DOHH2 (cell line): ENCODE results near the gene NDNF.

Source experiments
- H3F3A ChIP-seq: fragments of 200-600 bp; sonication (generic), shearing (Covaris generic); 2 replicates; pipeline ENCODE4 v1.6.0; 2016; ENCODE audit warnings: antibody characterized with exemption, mild to moderate bottlenecking; ENCODE audit not compliant: control insufficient read depth, insufficient read depth
- H3K27ac ChIP-seq: fragments of 200-600 bp; sonication (generic); 2 replicates; pipeline ENCODE4 v1.5.1; 2014; ENCODE audit warnings: low read depth, mild to moderate bottlenecking, low read length, moderate library complexity
- H3K27me3 ChIP-seq: fragments of 200-600 bp; sonication (generic); 2 replicates; pipeline ENCODE4 v1.6.1; 2014; ENCODE audit warnings: mild to moderate bottlenecking, low read length, mixed read lengths; ENCODE audit not compliant: control insufficient read depth
- H3K36me3 ChIP-seq: fragments of 200-600 bp; sonication (generic); 2 replicates; pipeline ENCODE4 v1.6.1; 2014; ENCODE audit warnings: mild to moderate bottlenecking, low read length, moderate library complexity, mixed read lengths; ENCODE audit not compliant: control insufficient read depth
- H3K4me1 ChIP-seq: fragments of 200-600 bp; sonication (generic); 2 replicates; pipeline ENCODE4 v1.6.1; 2014; ENCODE audit warnings: mild to moderate bottlenecking, low read length, mixed read lengths; ENCODE audit not compliant: control insufficient read depth
- H3K4me2 ChIP-seq: fragments of 200-600 bp; sonication (generic); 2 replicates; pipeline ENCODE4 v1.6.0; 2014; ENCODE audit warnings: mild to moderate bottlenecking, low read length, moderate library complexity
- H3K4me3 ChIP-seq: fragments of 200-600 bp; sonication (generic); 2 replicates; pipeline ENCODE4 v1.5.1; 2014; ENCODE audit warnings: mild to moderate bottlenecking, low read length, mixed read lengths
- H3K79me2 ChIP-seq: fragments of 200-600 bp; sonication (generic); 2 replicates; pipeline ENCODE4 v1.6.1; 2014; ENCODE audit warnings: mild to moderate bottlenecking, low read length, mixed read lengths; ENCODE audit not compliant: control insufficient read depth
- H3K9me2 ChIP-seq: fragments of 200-600 bp; sonication (generic); replicated peaks from 2 replicates; pipeline ENCODE4 v1.6.1; 2014; ENCODE audit warnings: mild to moderate bottlenecking, low read length, mixed read lengths; ENCODE audit not compliant: control insufficient read depth
- H3K9me3 ChIP-seq: fragments of 200-600 bp; sonication (generic); 2 replicates; pipeline ENCODE4 v1.6.1; 2014; ENCODE audit warnings: antibody characterized with exemption, low read length, mixed read lengths; ENCODE audit not compliant: control insufficient read depth, insufficient read depth
- H4K20me1 ChIP-seq: fragments of 200-600 bp; sonication (generic); 2 replicates; pipeline ENCODE4 v1.6.0; 2014; ENCODE audit warnings: low read depth, mild to moderate bottlenecking, antibody characterized with exemption, low read length, moderate library complexity; ENCODE audit not compliant: control insufficient read depth, insufficient read depth
- CTCF ChIP-seq: fragments of 200-600 bp; sonication (generic); IDR thresholded peaks from one replicate; pipeline ENCODE4 v1.5.1; 2014; ENCODE audit warnings: antibody characterized with exemption, mild to moderate bottlenecking, low read depth, low read length; ENCODE audit not compliant: poor library complexity, severe bottlenecking
- EZH2phosphoT487 ChIP-seq: fragments of 200-600 bp; sonication (generic); IDR thresholded peaks from 2 replicates; pipeline ENCODE4 v1.6.1; 2017; ENCODE audit warnings: borderline replicate concordance, mild to moderate bottlenecking, antibody characterized with exemption, low read length, moderate library complexity, mixed read lengths

The NDNF gene

GRCh38 chr4:120995266-120996010, 76.9 kb downstream of the NDNF start:
- no peak overlapping the region for H3K27ac ChIP-seq
- H3K4me1 ChIP-seq = no peaks in the 10 kb centered on the region
- H3K4me3 ChIP-seq = no peak overlapping the region
- TF ChIP-seq CTCF (no peak), EZH2phosphoT487 (no peak)
- H3K36me3 ChIP-seq = no peaks in the 10 kb centered on the region
- no peaks in the 10 kb centered on the region for H3F3A ChIP-seq
- no peaks in the 10 kb centered on the region; the same call in 1 of the 2 replicates for H3K9me2 ChIP-seq
- no peaks in the 10 kb centered on the region for H4K20me1 ChIP-seq
- H3K9me3 ChIP-seq = no peaks in the 10 kb centered on the region
- no peaks in the 10 kb centered on the region for H3K27me3 ChIP-seq
- H3K4me2 ChIP-seq = no peak overlapping the region
- no peaks in the 10 kb centered on the region for H3K79me2 ChIP-seq

- H3K4me2 ChIP-seq = no peak overlapping the region
- H3F3A ChIP-seq = no peaks in the 10 kb centered on the region
- H3K4me3 ChIP-seq = no peak overlapping the region
- H3K9me2 ChIP-seq = no peaks in the 10 kb centered on the region; the same call in 1 of the 2 replicates
- no peak overlapping the region for H3K27ac ChIP-seq
- TF ChIP-seq CTCF = no peak
- no peak for TF ChIP-seq EZH2phosphoT487
- no peaks in the 10 kb centered on the region for H3K79me2 ChIP-seq
- no peaks in the 10 kb centered on the region for H3K9me3 ChIP-seq
- H4K20me1 ChIP-seq = no peaks in the 10 kb centered on the region
- H3K27me3 ChIP-seq = no peaks in the 10 kb centered on the region
- no peaks in the 10 kb centered on the region for H3K36me3 ChIP-seq
- no peaks in the 10 kb centered on the region for H3K4me1 ChIP-seq
Observed at GRCh38 chr4:120994521-120994920, 77.8 kb downstream of the NDNF start.

GRCh38 chr4:120991885-120992284, 80.5 kb downstream of the NDNF start:
- H3K27me3 ChIP-seq = no peaks in the 10 kb centered on the region
- TF ChIP-seq CTCF = no peak
- no peak for TF ChIP-seq EZH2phosphoT487
- H3K79me2 ChIP-seq = no peaks in the 10 kb centered on the region
- no peaks in the 10 kb centered on the region for H3F3A ChIP-seq
- H3K4me2 ChIP-seq = no peak overlapping the region
- H3K36me3 ChIP-seq = no peaks in the 10 kb centered on the region
- H3K4me3 ChIP-seq = no peak overlapping the region
- no peaks in the 10 kb centered on the region for H4K20me1 ChIP-seq
- H3K27ac ChIP-seq = no peak overlapping the region
- no peaks in the 10 kb centered on the region for H3K4me1 ChIP-seq
- H3K9me3 ChIP-seq = no peaks in the 10 kb centered on the region
- H3K9me2 ChIP-seq = no peaks in the 10 kb centered on the region; the same call in 1 of the 2 replicates
